ENCODE data around the gene DOK7.

DOK7 gene

GRCh38 chr4:3476936-3477749, 14.0 kb downstream of the DOK7 start:
- no peak for DNase-seq

DNA sequence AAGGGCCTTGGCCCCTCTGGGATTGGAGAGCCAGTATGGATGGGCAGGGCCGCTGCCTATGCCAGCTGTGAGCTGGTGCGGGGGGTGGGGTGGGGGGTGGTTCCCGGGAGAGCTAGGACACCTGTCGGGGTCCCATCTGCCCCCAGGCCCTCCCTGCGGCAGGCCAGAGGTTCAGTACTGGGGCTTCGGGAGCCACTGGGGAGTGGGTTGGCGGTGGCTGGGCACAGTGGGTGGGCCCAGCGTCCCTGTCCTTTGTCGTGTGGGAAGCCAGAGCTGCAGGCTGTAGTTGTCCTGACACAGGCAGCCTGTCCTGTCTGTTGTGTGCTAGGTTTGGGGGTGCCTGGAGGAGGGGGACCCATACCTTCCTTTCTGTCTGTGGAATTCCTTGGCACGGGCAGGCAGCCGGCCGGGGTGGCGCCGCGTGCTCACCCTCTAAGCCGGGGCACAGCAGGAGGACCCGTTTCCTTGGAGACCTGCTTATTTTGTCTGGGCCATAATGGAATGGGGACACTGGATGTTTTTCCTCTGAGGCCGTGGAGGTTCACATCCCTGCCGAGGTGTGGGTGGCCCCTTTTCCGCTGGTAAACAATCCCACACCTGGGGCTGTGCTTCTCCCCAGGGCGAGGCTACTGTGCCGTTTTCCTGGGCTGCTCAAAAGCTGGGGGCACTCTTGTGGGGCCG, 14.8 kb downstream of the DOK7 start:
- DNase-seq = no peak

DNA sequence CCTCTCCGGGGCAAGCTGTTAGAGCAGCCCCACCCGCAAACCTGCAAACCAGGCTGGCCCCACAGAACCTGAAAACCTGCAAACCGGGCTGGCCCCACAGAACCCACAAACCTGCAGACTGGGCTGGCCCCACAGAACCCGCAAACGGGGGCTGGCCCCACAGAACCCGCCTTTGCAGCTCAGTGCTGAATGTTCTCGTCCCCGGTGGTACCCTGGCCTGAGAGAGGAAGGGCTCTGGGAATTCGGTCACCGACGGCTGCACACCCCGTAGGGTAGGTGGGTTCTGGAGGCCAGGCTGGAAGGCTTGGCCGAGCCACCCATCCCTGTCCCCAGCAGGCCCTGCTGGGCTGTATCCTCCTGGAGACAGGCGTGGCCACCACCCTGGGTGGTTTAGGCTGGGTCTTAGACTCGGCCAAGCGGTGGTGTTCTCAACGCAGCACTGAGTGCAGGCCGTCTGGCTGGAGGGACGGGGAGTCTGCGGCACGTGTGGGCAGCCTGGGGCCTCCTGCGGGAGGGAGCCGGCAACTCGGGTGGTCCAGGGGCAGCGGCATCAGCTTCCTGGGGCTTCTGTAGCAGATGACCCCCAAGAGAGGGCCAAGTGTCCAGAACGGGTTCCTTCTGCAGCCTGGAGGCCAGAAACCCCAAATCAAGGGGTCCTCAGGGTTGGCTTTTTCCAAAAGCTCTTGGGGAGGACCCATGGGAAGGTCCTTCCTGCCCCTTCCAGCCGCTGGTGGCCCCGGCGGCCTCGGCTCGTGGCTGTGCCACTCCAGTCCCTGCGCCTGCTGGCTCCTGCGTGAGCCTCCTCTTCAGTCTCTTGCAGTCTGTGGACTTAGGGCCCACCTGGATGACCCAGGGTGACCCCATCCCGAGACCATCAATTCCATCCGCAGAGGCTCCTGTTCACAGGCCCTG, 15.6 kb downstream of the DOK7 start:
- DNase-seq = no peak

DNA sequence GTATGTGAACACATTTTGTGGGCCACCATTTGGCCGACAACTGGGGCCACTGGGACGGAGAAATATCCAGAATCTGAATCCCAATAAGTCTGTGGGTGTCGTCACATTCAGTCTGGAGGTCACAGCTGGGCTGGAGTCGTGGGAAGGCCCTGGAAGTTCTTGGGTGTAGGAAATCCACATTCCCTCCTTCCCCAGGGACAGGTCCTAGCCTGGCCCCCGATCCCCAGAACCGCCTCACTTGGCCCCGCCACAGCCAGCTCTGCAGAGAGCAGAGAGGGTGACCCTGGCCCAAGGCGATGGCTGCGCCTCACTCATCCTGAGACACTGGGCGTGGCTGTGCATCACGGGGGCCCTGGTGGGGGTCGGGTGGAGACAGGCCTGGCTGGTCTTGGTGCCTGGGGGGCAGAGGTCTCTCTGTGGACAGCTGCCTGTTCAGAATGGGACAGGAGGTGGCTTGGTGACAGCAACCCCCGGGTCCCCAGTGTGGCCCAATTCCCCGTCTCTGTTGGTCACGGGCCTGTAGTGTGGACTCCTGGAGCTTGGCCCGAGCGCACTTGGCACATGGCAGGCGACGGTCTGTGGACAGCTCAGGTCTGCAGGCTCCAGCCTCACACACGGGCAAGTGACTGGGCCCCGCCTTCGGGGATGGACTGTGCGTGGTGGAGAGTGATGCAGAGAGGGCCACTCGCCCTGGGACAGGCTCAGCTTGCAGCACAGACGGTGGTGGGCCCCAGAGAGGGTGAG, 16.4 kb downstream of the DOK7 start:
- DNase-seq = no peak

GRCh38 chr4:3480528-3481112, 17.5 kb downstream of the DOK7 start:
- DNase-seq = peak; percentile 73 to 79

- DNase-seq = no peak
These were observed 18.0 kb downstream of the DOK7 start for GRCh38 chr4:3481113-3481531.

DNA sequence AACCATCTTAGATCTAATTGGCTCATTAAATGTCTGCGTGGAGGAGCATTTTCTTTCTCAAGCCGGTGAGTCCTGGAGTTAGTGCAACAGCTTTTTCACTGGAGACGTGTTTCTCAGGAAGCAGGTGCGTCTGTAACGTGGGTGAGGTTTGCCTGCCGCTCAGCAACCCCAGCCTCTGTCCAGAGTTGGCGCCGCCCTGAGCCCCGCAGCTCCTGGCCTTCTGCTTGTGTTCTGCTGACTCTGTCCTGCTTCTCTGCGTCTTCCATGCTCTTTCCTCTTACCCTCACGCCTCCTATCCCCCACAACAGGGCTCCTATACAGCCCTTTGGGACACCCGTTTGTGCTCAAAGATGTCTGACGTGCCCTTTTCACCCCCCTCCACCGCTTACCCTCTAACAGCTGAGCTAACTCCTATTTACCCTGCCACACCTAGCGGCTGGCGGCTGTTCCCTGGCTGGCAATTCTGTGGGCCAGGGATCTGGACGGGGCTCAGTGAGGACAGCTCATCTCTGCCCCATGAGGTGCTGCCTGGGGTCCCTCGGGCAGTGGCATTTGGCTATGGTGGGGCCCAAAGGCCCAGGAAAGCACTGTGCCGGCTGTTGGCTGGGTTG, 18.8 kb downstream of the DOK7 start:
- no peak for DNase-seq

DNA sequence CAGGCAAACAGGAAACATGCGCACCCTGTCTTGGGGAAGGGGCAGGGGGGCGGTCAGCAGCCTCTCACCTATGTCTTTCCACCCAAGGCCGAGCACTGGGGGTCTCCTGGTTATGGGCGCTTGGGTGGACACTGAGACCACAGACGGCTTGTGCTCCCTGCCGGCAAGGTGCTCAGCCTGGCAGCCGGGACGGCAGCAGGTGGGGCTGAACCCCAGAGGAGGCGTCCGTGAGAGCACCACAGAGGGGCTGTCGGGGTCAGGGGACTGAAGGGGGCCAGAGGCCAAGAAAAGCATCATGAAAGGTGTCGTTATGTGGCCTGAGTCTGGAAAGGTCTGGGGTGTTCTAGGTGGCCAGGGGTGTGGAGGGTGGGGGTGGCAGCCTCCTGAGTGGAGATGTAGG, 19.6 kb downstream of the DOK7 start:
- DNase-seq = no peak

- DNase-seq = no peak
These were observed 20.4 kb downstream of the DOK7 start for GRCh38 chr4:3483471-3483921.

- DNase-seq = no peak
These were observed 21.2 kb downstream of the DOK7 start for GRCh38 chr4:3484057-3484973.

GRCh38 chr4:3485011-3485791, 22.1 kb downstream of the DOK7 start:
- peak in 1 of 2 experiments; percentile 6 for DNase-seq

DNA sequence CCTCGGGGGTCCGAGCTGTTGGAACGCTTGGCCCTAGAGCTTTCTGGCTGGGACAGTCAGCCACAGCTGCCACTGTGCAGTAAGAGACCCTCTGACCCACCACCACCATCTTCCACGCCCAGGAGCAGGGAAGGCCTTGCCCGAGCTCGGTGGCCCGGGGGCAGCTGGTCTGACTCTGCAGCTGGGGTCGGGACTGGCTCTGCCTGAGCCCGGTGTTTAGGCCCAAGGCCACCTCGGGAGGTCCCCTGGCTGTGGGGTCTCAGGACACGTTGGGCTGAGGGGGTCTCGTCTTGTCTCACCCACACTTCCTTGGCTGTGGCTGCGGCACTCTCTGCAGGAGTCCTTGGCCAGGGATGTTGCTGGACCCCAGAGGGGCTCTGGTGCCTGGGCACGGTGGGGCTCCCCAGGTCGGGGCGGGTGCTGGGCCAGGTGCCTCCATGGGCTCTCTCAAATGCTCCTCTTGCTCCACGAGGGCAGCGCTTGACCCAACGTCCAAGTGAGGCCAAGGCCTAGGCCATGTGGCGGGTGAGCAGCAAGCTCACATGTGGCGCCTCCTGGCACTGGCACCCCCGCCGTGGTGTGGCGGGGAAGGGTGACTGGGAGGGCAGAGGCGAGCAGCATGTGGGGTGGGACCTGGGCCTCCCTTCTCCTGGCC, 22.9 kb downstream of the DOK7 start:
- DNase-seq = no peak

GRCh38 chr4:3486541-3487540, 23.7 kb downstream of the DOK7 start:
- DNase-seq = no peak

DNA sequence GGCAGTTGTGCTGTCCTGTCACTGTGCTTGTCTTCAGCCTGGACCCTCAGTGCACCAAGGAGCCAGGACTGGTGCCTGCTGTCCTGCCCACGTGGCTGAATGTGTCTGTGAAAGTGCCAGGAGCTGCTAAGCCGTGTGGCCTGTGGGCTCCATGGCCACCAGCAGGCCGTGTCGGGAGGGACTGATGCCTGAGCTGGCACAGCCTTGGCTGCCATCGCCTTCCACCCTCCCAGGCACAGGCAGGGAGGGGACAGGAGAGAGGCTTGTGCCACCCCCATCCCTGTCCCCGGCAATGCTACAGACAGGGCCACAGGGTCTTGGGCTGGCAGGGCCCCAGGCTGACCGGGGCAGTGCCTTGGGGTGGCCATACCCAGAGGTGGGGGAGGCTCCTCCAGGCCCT, 24.8 kb downstream of the DOK7 start:
- DNase-seq = no peak

DNA sequence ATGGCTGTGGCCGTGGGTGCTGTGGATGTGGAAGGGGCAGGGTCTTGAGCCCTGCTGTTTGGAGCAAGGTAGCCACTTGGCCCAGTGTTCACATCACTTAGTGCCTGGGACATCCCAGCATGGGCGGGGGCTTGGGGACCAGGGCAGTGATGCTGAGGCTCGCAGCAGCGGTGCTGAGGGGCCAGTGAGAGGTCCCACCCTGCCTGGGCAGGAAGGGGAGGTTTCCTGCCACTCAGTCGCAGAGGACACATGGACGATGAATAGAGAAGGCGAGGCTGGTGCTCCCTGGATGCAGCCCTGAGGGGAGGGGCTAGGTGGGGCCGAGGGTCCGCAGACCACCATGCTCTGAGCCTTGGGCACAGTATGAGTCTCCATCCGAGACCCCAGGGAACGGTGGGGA, 25.7 kb downstream of the DOK7 start:
- DNase-seq = no peak

DNA sequence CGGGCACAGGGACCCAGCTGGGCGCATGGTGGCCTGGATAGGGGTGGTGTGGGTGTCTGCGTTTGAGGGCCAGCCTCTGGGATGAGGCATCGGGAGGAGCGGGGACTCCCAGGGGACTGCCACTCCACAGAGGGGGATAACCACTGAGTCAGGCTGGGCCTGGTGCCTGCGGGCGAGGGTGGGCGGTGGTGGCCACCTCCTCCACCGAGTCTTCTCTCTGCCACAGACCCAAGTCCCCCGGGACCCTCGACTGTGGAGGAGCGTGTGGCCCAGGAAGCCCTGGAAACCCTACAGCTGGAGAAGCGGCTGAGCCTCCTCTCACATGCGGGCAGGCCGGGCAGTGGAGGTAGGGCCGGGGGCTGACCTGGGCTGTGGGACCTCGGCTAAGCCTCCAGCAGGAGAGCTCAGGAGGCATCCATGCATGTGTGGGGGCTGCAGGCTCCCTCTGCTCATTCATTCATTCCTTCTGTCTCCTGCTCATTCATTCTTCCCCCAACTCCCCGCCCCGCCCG, 26.4 kb downstream of the DOK7 start:
- DNase-seq = no peak

GRCh38 chr4:3491681-3492405, 28.7 kb downstream of the DOK7 start:
- DNase-seq = no peak

Data from Kasumi-1 (cell line).